K562 (cell line): ENCODE results near the gene SEMA4G. TPM values are rescaled to one million over a fixed set of nuclear protein-coding genes. Genes with fewer than 3 reads are reported as not detected.

Source experiments
- ATAC-seq: fragments of 200-7000 bp; cut with Tn5 transposase; 3 replicates; pipeline ENCODE4 v1.9.1; 2020; ENCODE audit warnings: moderate library complexity
- BruUV-seq: library from RNA; stranded (reverse); fragments of 400-500 nt; replicated peaks from 2 replicates; lab custom pipeline; 2021; lab: Mats Ljungman, UMichigan
- CTCF ChIA-PET: fragments of 300-600 bp; formaldehyde crosslinking; extraction: SDS; loops from one replicate; lab custom pipeline; 2021; ENCODE audit warnings: low intra/inter-chr PET ratio; lab: Yijun Ruan, JAX
- POLR2A ChIA-PET: fragments of 300-600, 350-650 bp; sonication (Branson Sonifier 250); formaldehyde crosslinking; extraction: SDS; loops from one replicate; lab custom pipeline; 2021; ENCODE audit warnings: antibody characterized with exemption, inconsistent platforms; lab: Yijun Ruan, JAX
- DNase-seq, 4 experiments: peaks; one replicate each; pipeline versions ENCODE4 v3.0.0 to v3.0.0-alpha.2; 2011 to 2018; ENCODE audit warnings: low spot score in 3 of 4, mixed read lengths in 3 of 4; ENCODE audit errors: extremely low read depth in 1 of 4
- FAIRE-seq: peaks from 2 replicates; lab custom pipeline; 2011; peaks lifted over from hg19 to GRCh38; lab: Jason Lieb, UNC
- H2AFZ ChIP-seq: 2 replicates; pipeline ENCODE4 v1.6.0; 2011; ENCODE audit warnings: low read depth, low read length, control low read depth, inconsistent platforms
- H3K27ac ChIP-seq: fragments of 200-600 bp; 3 replicates; pipeline ENCODE4 v1.8.0; 2011; ENCODE audit warnings: low read depth, mild to moderate bottlenecking, control low read depth, inconsistent platforms, low read length, moderate library complexity, mixed read lengths; ENCODE audit errors: extremely low read depth
- H3K27me3 ChIP-seq, 2 experiments: fragments of 300-600 bp in 1 of 2; 2 replicates in 1 of 2; 3 replicates in 1 of 2; pipeline versions ENCODE4 v1.6.0 to v1.8.0; 2011; ENCODE audit warnings: inconsistent platforms in 2 of 2, low read length in 2 of 2, mild to moderate bottlenecking in 1 of 2, mixed read lengths in 1 of 2, moderate library complexity in 1 of 2; ENCODE audit not compliant: control insufficient read depth in 2 of 2, insufficient read depth in 2 of 2
- H3K36me3 ChIP-seq: fragments of 300-600 bp; 3 replicates; pipeline ENCODE4 v1.8.0; 2011; ENCODE audit warnings: mild to moderate bottlenecking, low read length, inconsistent platforms; ENCODE audit not compliant: control insufficient read depth, insufficient read depth
- H3K4me1 ChIP-seq, 2 experiments: fragments of 200-600 bp in 1 of 2; replicated peaks in 1 of 2; 2 replicates in 1 of 2; 3 replicates in 1 of 2; pipeline versions ENCODE4 v1.5.1 to v1.8.0; 2011; ENCODE audit warnings: inconsistent platforms in 2 of 2, low read length in 2 of 2, mild to moderate bottlenecking in 1 of 2, mixed read lengths in 1 of 2, moderate library complexity in 1 of 2; ENCODE audit not compliant: control insufficient read depth in 2 of 2, insufficient read depth in 2 of 2
- H3K4me2 ChIP-seq: 2 replicates; pipeline ENCODE4 v1.6.1; 2011; ENCODE audit warnings: low read length, control low read depth, inconsistent platforms, mixed read lengths; ENCODE audit not compliant: insufficient read depth
- H3K4me3 ChIP-seq: fragments of 200-600 bp; sonication (generic), shearing (Covaris generic); 2 replicates; pipeline ENCODE4 v1.5.1; 2016; ENCODE audit warnings: control low read depth, inconsistent platforms
- H3K79me2 ChIP-seq: fragments of 200-600 bp; 3 replicates; pipeline ENCODE4 v1.8.0; 2011; ENCODE audit warnings: low read length, inconsistent platforms; ENCODE audit not compliant: control insufficient read depth, insufficient read depth
- H3K9ac ChIP-seq, 2 experiments: 2 replicates each; pipeline versions ENCODE4 v1.6.0 to v1.6.1; 2011; ENCODE audit warnings: low read depth in 2 of 2, low read length in 2 of 2, control low read depth in 1 of 2, inconsistent platforms in 1 of 2, mild to moderate bottlenecking in 1 of 2, mixed read lengths in 1 of 2; ENCODE audit not compliant: insufficient read depth in 1 of 2
- H3K9me1 ChIP-seq: one replicate; pipeline ENCODE4 v1.6.0; 2011; ENCODE audit warnings: inconsistent platforms, mild to moderate bottlenecking, low read length, moderate library complexity; ENCODE audit not compliant: control insufficient read depth, insufficient read depth
- H3K9me3 ChIP-seq: replicated peaks from 2 replicates; pipeline ENCODE4 v1.5.1; 2011; ENCODE audit warnings: low read depth, low read length, inconsistent platforms; ENCODE audit not compliant: control insufficient read depth, insufficient read depth
- H4K20me1 ChIP-seq: replicated peaks from 2 replicates; pipeline ENCODE4 v1.6.1; 2011; ENCODE audit warnings: low read length, inconsistent platforms, mixed read lengths; ENCODE audit not compliant: control insufficient read depth, insufficient read depth
- DPF2 ChIP-seq: fragments of 450-650 bp; IDR thresholded peaks from 2 replicates; pipeline ENCODE4 v1.6.1; 2016
- EGR1 ChIP-seq: fragments of 450-650 bp; conservative IDR thresholded peaks from 2 replicates; pipeline ENCODE4 v1.6.1; 2017; ENCODE audit warnings: mild to moderate bottlenecking
- FOXA1 ChIP-seq: fragments of 450-650 bp; IDR thresholded peaks from 2 replicates; pipeline ENCODE4 v1.6.1; 2016; ENCODE audit warnings: mild to moderate bottlenecking, borderline replicate concordance
- MBD2 ChIP-seq: sonication (generic); IDR thresholded peaks from 2 replicates; pipeline ENCODE4 v1.6.1; 2016; ENCODE audit warnings: low read depth, borderline replicate concordance
- MCM7 ChIP-seq, 2 experiments: fragments of 450-650 bp; IDR thresholded peaks; 2 replicates each; pipeline ENCODE4 v1.6.1; 2016 to 2018
- NCOA4 ChIP-seq: fragments of 450-650 bp; IDR thresholded peaks from 2 replicates; pipeline ENCODE4 v1.6.1; 2018; ENCODE audit warnings: mild to moderate bottlenecking; ENCODE audit not compliant: partially characterized antibody
- TEAD1 ChIP-seq, 2 experiments: fragments of 450-650 bp in 1 of 2; sonication (generic) in 1 of 2; formaldehyde crosslinking; IDR thresholded peaks; 2 replicates each; pipeline versions ENCODE4 v1.4.0 to v1.8.0; 2020 to 2022; ENCODE audit warnings: mild to moderate bottlenecking in 2 of 2, missing genetic modification reagents in 1 of 2
- TRIM28 ChIP-seq: fragments of 450-650 bp; IDR thresholded peaks from 2 replicates; pipeline ENCODE4 v1.6.1; 2017
- WGBS: fragments of 100-300 bp; shearing (Covaris generic); methylation state at CpG from one replicate; pipeline ENCODE4 v1.1.6; 2016; ENCODE audit warnings: low coverage, mixed read lengths; ENCODE audit not compliant: insufficient coverage; ENCODE audit errors: missing lambda C conversion rate; 5-methylcytosine and 5-hydroxymethylcytosine counted together
- in situ Hi-C: fragments of 300-500 bp; cut with MboI; formaldehyde crosslinking; loops from 4 replicates; pipeline ENCODE4 v1.15.0; 2018; ENCODE audit warnings: inconsistent platforms, mixed read lengths
- intact Hi-C: fragments of 100-400 bp; cut with micrococcal nuclease; formaldehyde crosslinking; loops from 2 replicates; pipeline ENCODE4 v1.14.2; 2022
- polyA plus RNA-seq, 8 experiments: library from polyadenylated mRNA; depleted of rRNA in 4 of 8; stranded (reverse) in 5 of 8; unstranded in 3 of 8; fragments of >200 nt; fragmentation: Nextera tagmentation in 2 of 8; fragmentation: Illumina TruSeq in 1 of 8; extraction: Ambion mirVana in 2 of 8; extraction: Trizol in 1 of 8; gene quantifications; 2 replicates each; pipeline versions ENCODE4 v1.2.1 to v1.2.3, GENCODE V29; 2011 to 2014; ENCODE audit warnings: inconsistent platforms in 1 of 8, missing spikeins in 1 of 8
- total RNA-seq, 7 experiments: library from RNA; depleted of rRNA in 6 of 7; stranded (reverse); fragments of >200 nt in 6 of 7; fragmentation: Illumina TruSeq in 2 of 7; extraction: Trizol in 2 of 7; gene quantifications; 2 replicates each; pipeline versions ENCODE4 v1.2.1 to v1.2.3, GENCODE V29; 2011 to 2021; ENCODE audit warnings: low replicate concordance in 1 of 7
- TF ChIP-seq, protein P1 (sequence below): IDR thresholded peaks from 2 replicates; pipeline ENCODE4 v1.6.1; 2014; ENCODE audit warnings: antibody characterized with exemption
- TF ChIP-seq, protein P2 (sequence below): fragments of 250-450 bp; sonication (Bioruptor Pico); IDR thresholded peaks from 2 replicates; pipeline ENCODE4 v1.9.0; 2021; ENCODE audit warnings: mild to moderate bottlenecking, inconsistent platforms
- TF ChIP-seq, protein P3 (sequence below): IDR thresholded peaks from 3 replicates; pipeline ENCODE4 v1.6.1; 2011; ENCODE audit warnings: borderline replicate concordance, mild to moderate bottlenecking; ENCODE audit not compliant: insufficient read length, insufficient read depth

The SEMA4G gene
- total and polyA plus RNA-seq, 9 of the 15 experiments (the other 6 are each of a cell fraction or from before 2014, with no cell fraction given): 0.40 to 7.8 (median 1.8) TPM

DNA sequence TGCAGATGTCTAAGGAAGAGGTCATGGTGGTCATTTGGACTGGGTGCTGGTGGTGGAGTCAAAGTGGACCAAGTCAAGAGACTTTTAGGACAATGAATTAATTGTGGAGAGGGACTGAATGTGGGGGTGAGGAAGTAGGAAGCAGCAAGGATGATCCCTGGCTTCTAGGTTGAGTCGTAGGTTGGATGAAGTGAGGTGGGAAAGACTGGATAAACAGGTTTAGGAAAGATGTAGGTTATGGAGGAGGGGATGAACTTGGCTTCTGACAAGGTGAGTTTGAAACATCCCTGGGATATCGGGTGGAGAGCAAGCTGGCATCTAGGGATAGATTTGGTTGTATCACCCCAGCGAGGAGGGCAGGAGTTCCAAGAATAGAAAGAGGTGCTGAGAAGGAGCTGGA lies 7.6 kb downstream of the SEMA4G start:
- Histone ChIP-seq H3K4me3 (no peak overlapping the region), H3K4me1 (peaks cover 0 to 4% of the 10 kb centered on the region in 2 experiments; a peak in 2 of 5 replicates), H3K27ac (no peak overlapping the region), H3K4me2 (no peak overlapping the region), H3K79me2 (no peaks in the 10 kb centered on the region), H3K27me3 (no peaks in the 10 kb centered on the region), H3K9me1 (no peaks in the 10 kb centered on the region), H3K9ac (no peak overlapping the region), H4K20me1 (no peaks in the 10 kb centered on the region; the same call in 1 of the 2 replicates)
- ATAC-seq (no peak), FAIRE-seq (no peak), DNase-seq (no peak)
- intact Hi-C loops (no loop called here), in situ Hi-C loops (loop anchor here (25.0 kb wide), 1 partner anchor 1060 kb away; no protein-coding TSS in a partner anchor)
- POLR2A ChIA-PET: interaction anchor here (0.6 kb wide), 1 partner anchor 34 kb away, joined by 3 read pairs; no protein-coding TSS in a partner anchor
- WGBS: 12% methylated on average over 3 of the region's 3 CpGs
- BruUV-seq: no TSS peak
- CTCF ChIA-PET: no interaction called here
- TF ChIP-seq DPF2 (no peak), NCOA4 (no peak), MBD2 (no peak), FOXA1 (no peak), TEAD1 (CRISPR knock-in tag; IDR thresholded peaks at IDR 0.05) (no peak), EGR1 (no peak), TRIM28 (no peak), MCM7 (IDR thresholded peaks at IDR 0.05) (no peak)
- TF ChIP-seq, protein P1, sequence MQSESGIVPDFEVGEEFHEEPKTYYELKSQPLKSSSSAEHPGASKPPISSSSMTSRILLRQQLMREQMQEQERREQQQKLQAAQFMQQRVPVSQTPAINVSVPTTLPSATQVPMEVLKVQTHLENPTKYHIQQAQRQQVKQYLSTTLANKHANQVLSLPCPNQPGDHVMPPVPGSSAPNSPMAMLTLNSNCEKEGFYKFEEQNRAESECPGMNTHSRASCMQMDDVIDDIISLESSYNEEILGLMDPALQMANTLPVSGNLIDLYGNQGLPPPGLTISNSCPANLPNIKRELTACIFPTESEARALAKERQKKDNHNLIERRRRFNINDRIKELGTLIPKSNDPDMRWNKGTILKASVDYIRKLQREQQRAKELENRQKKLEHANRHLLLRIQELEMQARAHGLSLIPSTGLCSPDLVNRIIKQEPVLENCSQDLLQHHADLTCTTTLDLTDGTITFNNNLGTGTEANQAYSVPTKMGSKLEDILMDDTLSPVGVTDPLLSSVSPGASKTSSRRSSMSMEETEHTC: no peak
- TF ChIP-seq, protein P2, sequence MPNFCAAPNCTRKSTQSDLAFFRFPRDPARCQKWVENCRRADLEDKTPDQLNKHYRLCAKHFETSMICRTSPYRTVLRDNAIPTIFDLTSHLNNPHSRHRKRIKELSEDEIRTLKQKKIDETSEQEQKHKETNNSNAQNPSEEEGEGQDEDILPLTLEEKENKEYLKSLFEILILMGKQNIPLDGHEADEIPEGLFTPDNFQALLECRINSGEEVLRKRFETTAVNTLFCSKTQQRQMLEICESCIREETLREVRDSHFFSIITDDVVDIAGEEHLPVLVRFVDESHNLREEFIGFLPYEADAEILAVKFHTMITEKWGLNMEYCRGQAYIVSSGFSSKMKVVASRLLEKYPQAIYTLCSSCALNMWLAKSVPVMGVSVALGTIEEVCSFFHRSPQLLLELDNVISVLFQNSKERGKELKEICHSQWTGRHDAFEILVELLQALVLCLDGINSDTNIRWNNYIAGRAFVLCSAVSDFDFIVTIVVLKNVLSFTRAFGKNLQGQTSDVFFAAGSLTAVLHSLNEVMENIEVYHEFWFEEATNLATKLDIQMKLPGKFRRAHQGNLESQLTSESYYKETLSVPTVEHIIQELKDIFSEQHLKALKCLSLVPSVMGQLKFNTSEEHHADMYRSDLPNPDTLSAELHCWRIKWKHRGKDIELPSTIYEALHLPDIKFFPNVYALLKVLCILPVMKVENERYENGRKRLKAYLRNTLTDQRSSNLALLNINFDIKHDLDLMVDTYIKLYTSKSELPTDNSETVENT (CRISPR knock-in tag): no peak
- TF ChIP-seq, protein P3, sequence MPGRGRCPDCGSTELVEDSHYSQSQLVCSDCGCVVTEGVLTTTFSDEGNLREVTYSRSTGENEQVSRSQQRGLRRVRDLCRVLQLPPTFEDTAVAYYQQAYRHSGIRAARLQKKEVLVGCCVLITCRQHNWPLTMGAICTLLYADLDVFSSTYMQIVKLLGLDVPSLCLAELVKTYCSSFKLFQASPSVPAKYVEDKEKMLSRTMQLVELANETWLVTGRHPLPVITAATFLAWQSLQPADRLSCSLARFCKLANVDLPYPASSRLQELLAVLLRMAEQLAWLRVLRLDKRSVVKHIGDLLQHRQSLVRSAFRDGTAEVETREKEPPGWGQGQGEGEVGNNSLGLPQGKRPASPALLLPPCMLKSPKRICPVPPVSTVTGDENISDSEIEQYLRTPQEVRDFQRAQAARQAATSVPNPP: no peak
- TF ChIP-seq, all 486 proteins: peak for 0
- Histone ChIP-seq H2AFZ (no peak overlapping the region), H3K9me3 (no peaks in the 10 kb centered on the region), H3K36me3 (peaks cover 10% of the 10 kb centered on the region; the same call in 1 of the 3 replicates)
